Neural progenitor cell (in vitro differentiated cells): ENCODE measurements around the gene PDE8B. TPM values are rescaled to one million over a fixed set of nuclear protein-coding genes. Genes with fewer than 3 reads are reported as not detected.
A peak's percentile ranks its signal among the peaks of the same experiment; 100 is the strongest.

Source experiments
- DNase-seq: peaks from one replicate; pipeline ENCODE4 v3.0.0-alpha.2; 2016; ENCODE audit warnings: low spot score
- H2AFZ ChIP-seq: fragments of 200-600 bp; sonication (generic); replicated peaks from 2 replicates; pipeline ENCODE4 v1.6.1; 2016; ENCODE audit warnings: antibody characterized with exemption
- H3F3A ChIP-seq: fragments of 200-600 bp; sonication (generic); 2 replicates; pipeline ENCODE4 v1.6.1; 2016; ENCODE audit warnings: antibody characterized with exemption, low read depth
- H3K27ac ChIP-seq: fragments of 200-600 bp; sonication (generic); 2 replicates; pipeline ENCODE4 v1.5.1; 2016; ENCODE audit warnings: mild to moderate bottlenecking
- H3K27me3 ChIP-seq: fragments of 200-600 bp; sonication (generic); 2 replicates; pipeline ENCODE4 v1.6.1; 2016; ENCODE audit warnings: mild to moderate bottlenecking, moderate library complexity
- H3K36me3 ChIP-seq: fragments of 200-600 bp; sonication (generic); 2 replicates; pipeline ENCODE4 v1.5.1; 2016
- H3K4me1 ChIP-seq: fragments of 200-600 bp; sonication (generic); 2 replicates; pipeline ENCODE4 v1.6.1; 2016; ENCODE audit warnings: mixed run types
- H3K4me2 ChIP-seq: fragments of 200-600 bp; sonication (generic); 2 replicates; pipeline ENCODE4 v1.6.1; 2016
- H3K4me3 ChIP-seq: fragments of 200-600 bp; sonication (generic); 2 replicates; pipeline ENCODE4 v1.5.1; 2016
- H3K79me2 ChIP-seq: fragments of 200-600 bp; sonication (generic); 2 replicates; pipeline ENCODE4 v1.6.1; 2016; ENCODE audit warnings: low read depth
- H3K9ac ChIP-seq: fragments of 200-600 bp; sonication (generic); 2 replicates; pipeline ENCODE4 v1.6.1; 2016
- H3K9me3 ChIP-seq: fragments of 200-600 bp; sonication (generic); 2 replicates; pipeline ENCODE4 v1.5.1; 2016; ENCODE audit warnings: low read depth
- H4K20me1 ChIP-seq: fragments of 200-600 bp; sonication (generic); 2 replicates; pipeline ENCODE4 v1.6.1; 2016; ENCODE audit warnings: low read depth
- H3K27ac Mint-ChIP-seq: 3 replicates; pipeline ENCODE4 v1.8.0; 2021; ENCODE audit warnings: mixed read lengths
- H3K27me3 Mint-ChIP-seq: 2 replicates; pipeline ENCODE4 v1.8.0; 2022; ENCODE audit warnings: low read depth, mild to moderate bottlenecking, inconsistent platforms, moderate library complexity, mixed read lengths; ENCODE audit not compliant: insufficient read depth
- H3K36me3 Mint-ChIP-seq: 3 replicates; pipeline ENCODE4 v1.8.0; 2021; ENCODE audit warnings: mixed read lengths
- H3K4me1 Mint-ChIP-seq: 3 replicates; pipeline ENCODE4 v1.8.0; 2021; ENCODE audit warnings: mixed read lengths
- H3K4me3 Mint-ChIP-seq: 3 replicates; pipeline ENCODE4 v1.8.0; 2021; ENCODE audit warnings: mild to moderate bottlenecking, moderate library complexity, mixed read lengths
- H3K9me3 Mint-ChIP-seq: 3 replicates; pipeline ENCODE4 v1.8.0; 2020; ENCODE audit warnings: mixed read lengths
- CTCF ChIP-seq: fragments of 200-600 bp; sonication (generic); IDR thresholded peaks from 2 replicates; pipeline ENCODE4 v1.5.1; 2017; ENCODE audit warnings: antibody characterized with exemption, mild to moderate bottlenecking
- EZH2 ChIP-seq: fragments of 200-600 bp; sonication (generic); IDR thresholded peaks from 2 replicates; pipeline ENCODE4 v1.6.1; 2017; ENCODE audit warnings: antibody characterized with exemption, mild to moderate bottlenecking, moderate library complexity
- EZH2phosphoT487 ChIP-seq: fragments of 200-600 bp; sonication (generic); IDR thresholded peaks from 2 replicates; pipeline ENCODE4 v1.6.1; 2017; ENCODE audit warnings: antibody characterized with exemption
- total RNA-seq: library from RNA; depleted of rRNA; stranded (reverse); fragments of >200 nt; gene quantifications from 2 replicates; pipeline ENCODE4 v1.2.3, GENCODE V29; 2015; ENCODE audit warnings: low replicate concordance

PDE8B gene
- total RNA-seq, 1 donor from 2014 or later: 4.3 TPM

GRCh38 chr5:77230727-77231470 is 20.4 kb downstream of the PDE8B start:
- no peaks in the 10 kb centered on the region for H3K36me3 Mint-ChIP-seq
- no peaks in the 10 kb centered on the region for H3K4me1 Mint-ChIP-seq
- DNase-seq: peak; percentile 38
- no peaks in the 10 kb centered on the region for H4K20me1 ChIP-seq
- no peak overlapping the region for H3K9ac ChIP-seq
- peaks cover 29% of the 10 kb centered on the region for H3K27me3 ChIP-seq
- H3K4me3 Mint-ChIP-seq: no peak overlapping the region
- H2AFZ ChIP-seq: no peak overlapping the region
- no peaks in the 10 kb centered on the region for H3K36me3 ChIP-seq
- H3F3A ChIP-seq: no peaks in the 10 kb centered on the region
- no peaks in the 10 kb centered on the region for H3K9me3 Mint-ChIP-seq
- H3K27ac Mint-ChIP-seq: no peak overlapping the region
- no peaks in the 10 kb centered on the region for H3K4me1 ChIP-seq
- no peaks in the 10 kb centered on the region for H3K79me2 ChIP-seq
- no peaks in the 10 kb centered on the region for H3K27me3 Mint-ChIP-seq
- no peak overlapping the region for H3K4me3 ChIP-seq
- no peaks in the 10 kb centered on the region for H3K9me3 ChIP-seq
- no peak for TF ChIP-seq EZH2
- TF ChIP-seq CTCF: peak; percentile 40
- H3K4me2 ChIP-seq: no peak overlapping the region
- H3K27ac ChIP-seq: no peak overlapping the region

- no peaks in the 10 kb centered on the region for H3K27me3 Mint-ChIP-seq
- H3K36me3 Mint-ChIP-seq: no peaks in the 10 kb centered on the region
- peaks cover 22% of the 10 kb centered on the region for H3K27me3 ChIP-seq
- H3K27ac Mint-ChIP-seq: no peak overlapping the region
- TF ChIP-seq CTCF (no peak), EZH2 (no peak), EZH2phosphoT487 (no peak)
- H2AFZ ChIP-seq: no peak overlapping the region
- no peaks in the 10 kb centered on the region for H3K4me1 ChIP-seq
- no peak for DNase-seq
- no peaks in the 10 kb centered on the region for H3K36me3 ChIP-seq
- no peaks in the 10 kb centered on the region for H4K20me1 ChIP-seq
- no peak overlapping the region for H3K4me2 ChIP-seq
- H3K4me3 ChIP-seq: no peak overlapping the region
- no peak overlapping the region for H3K9ac ChIP-seq
- no peak overlapping the region for H3K27ac ChIP-seq
- no peaks in the 10 kb centered on the region for H3K4me1 Mint-ChIP-seq
- H3F3A ChIP-seq: no peaks in the 10 kb centered on the region
- H3K79me2 ChIP-seq: no peaks in the 10 kb centered on the region
- H3K9me3 Mint-ChIP-seq: no peaks in the 10 kb centered on the region
- no peak overlapping the region for H3K4me3 Mint-ChIP-seq
- H3K9me3 ChIP-seq: no peaks in the 10 kb centered on the region
Measured at GRCh38 chr5:77231471-77232138, 21.1 kb downstream of the PDE8B start.

- Histone ChIP-seq H3K4me1 (no peaks in the 10 kb centered on the region), H3K4me2 (no peak overlapping the region), H3F3A (no peaks in the 10 kb centered on the region), H4K20me1 (no peaks in the 10 kb centered on the region), H3K9ac (no peak overlapping the region), H3K9me3 (no peaks in the 10 kb centered on the region), H3K27me3 (peaks cover 12% of the 10 kb centered on the region), H3K27ac (no peak overlapping the region), H3K79me2 (no peaks in the 10 kb centered on the region), H2AFZ (peak overlapping the region; percentile 17), H3K4me3 (no peak overlapping the region), H3K36me3 (no peaks in the 10 kb centered on the region)
- H3K4me3 Mint-ChIP-seq: no peak overlapping the region
- DNase-seq: no peak
- no peak overlapping the region for H3K27ac Mint-ChIP-seq
- no peaks in the 10 kb centered on the region for H3K9me3 Mint-ChIP-seq
- H3K27me3 Mint-ChIP-seq: no peaks in the 10 kb centered on the region
- TF ChIP-seq CTCF (no peak), EZH2phosphoT487 (no peak), EZH2 (no peak)
- H3K36me3 Mint-ChIP-seq: no peaks in the 10 kb centered on the region
- no peaks in the 10 kb centered on the region for H3K4me1 Mint-ChIP-seq
Measured at GRCh38 chr5:77232574-77233358, 22.3 kb downstream of the PDE8B start.
